Esophagus muscularis mucosa (tissue), 4 donors: ENCODE results near the gene TLR8. TPM values are rescaled to one million over a fixed set of nuclear protein-coding genes. Genes with fewer than 3 reads are reported as not detected.
"Not testable (repeated sequence)": the region's sequence is repeated elsewhere in the genome, so short reads cannot be mapped to it uniquely, and the experiment has no call there.

Experiments used
- DNase-seq: peaks from one replicate; pipeline ENCODE4 v3.0.0-alpha.2; 2017; ENCODE audit errors: extremely low spot score
- H3K27ac ChIP-seq, 4 donors: fragments of 200-600 bp; sonication (generic); replicated peaks in 1 of 4; 1 replicate in 3 of 4; 2 replicates in 1 of 4; pipeline ENCODE4 v1.5.1; 2016 to 2019; ENCODE audit warnings: mild to moderate bottlenecking in 1 of 4
- H3K27me3 ChIP-seq, 4 donors: fragments of 200-600 bp; sonication (generic); one replicate each; pipeline versions ENCODE4 v1.5.1 to v1.6.0; 2016 to 2019
- H3K36me3 ChIP-seq, 4 donors: fragments of 200-600 bp; sonication (generic); one replicate each; pipeline ENCODE4 v1.5.1; 2016 to 2019
- H3K4me1 ChIP-seq, 4 donors: fragments of 200-600 bp; sonication (generic); one replicate each; pipeline ENCODE4 v1.5.1; 2016 to 2019
- H3K4me3 ChIP-seq, 4 donors: fragments of 200-600 bp; sonication (generic); 1 replicate in 2 of 4; 2 replicates in 2 of 4; pipeline ENCODE4 v1.5.1; 2016 to 2019; ENCODE audit warnings: mild to moderate bottlenecking in 4 of 4, moderate library complexity in 1 of 4
- H3K9me3 ChIP-seq, 4 donors: fragments of 200-600 bp; sonication (generic); 1 replicate in 3 of 4; 2 replicates in 1 of 4; pipeline ENCODE4 v1.5.1; 2016 to 2019
- EP300 ChIP-seq: sonication (generic); formaldehyde crosslinking; IDR thresholded peaks from one replicate; pipeline ENCODE4 v1.6.1; 2017; ENCODE audit warnings: antibody characterized with exemption
- POLR2A ChIP-seq: fragments of 450-650 bp; IDR thresholded peaks from one replicate; pipeline ENCODE4 v1.6.1; 2017; ENCODE audit warnings: antibody characterized with exemption, moderate library complexity, mild to moderate bottlenecking, low read depth
- POLR2AphosphoS5 ChIP-seq, 2 donors: sonication (generic); formaldehyde crosslinking; IDR thresholded peaks; one replicate each; pipeline ENCODE4 v1.6.1; 2017; ENCODE audit warnings: antibody characterized with exemption in 2 of 2
- WGBS: methylation state at CpG from one replicate; pipeline ENCODE4 v1.1.5; 2018; 5-methylcytosine and 5-hydroxymethylcytosine counted together
- intact Hi-C: fragments of 100-400 bp; cut with DNase I; formaldehyde crosslinking; loops from one replicate; pipeline ENCODE4 v1.15.1; 2023
- total RNA-seq, 4 donors: library from RNA; depleted of rRNA; stranded (reverse); fragments of >200 nt; gene quantifications; one replicate each; pipeline versions ENCODE4 v1.1.0 to v1.2.1, GENCODE V29; 2016
- TF ChIP-seq, protein P1 (sequence below), 3 experiments: fragments of 200-600 bp in 2 of 3; fragments of 450-650 bp in 1 of 3; sonication (generic) in 2 of 3; IDR thresholded peaks; one replicate each; pipeline ENCODE4 v1.5.1; 2017 to 2019; ENCODE audit warnings: antibody characterized with exemption in 3 of 3, mild to moderate bottlenecking in 2 of 3, moderate library complexity in 1 of 3

Gene TLR8
- total RNA-seq, 4 donors from 2014 or later, result 0.34 to 4.3 (median 1.8) TPM

DNA sequence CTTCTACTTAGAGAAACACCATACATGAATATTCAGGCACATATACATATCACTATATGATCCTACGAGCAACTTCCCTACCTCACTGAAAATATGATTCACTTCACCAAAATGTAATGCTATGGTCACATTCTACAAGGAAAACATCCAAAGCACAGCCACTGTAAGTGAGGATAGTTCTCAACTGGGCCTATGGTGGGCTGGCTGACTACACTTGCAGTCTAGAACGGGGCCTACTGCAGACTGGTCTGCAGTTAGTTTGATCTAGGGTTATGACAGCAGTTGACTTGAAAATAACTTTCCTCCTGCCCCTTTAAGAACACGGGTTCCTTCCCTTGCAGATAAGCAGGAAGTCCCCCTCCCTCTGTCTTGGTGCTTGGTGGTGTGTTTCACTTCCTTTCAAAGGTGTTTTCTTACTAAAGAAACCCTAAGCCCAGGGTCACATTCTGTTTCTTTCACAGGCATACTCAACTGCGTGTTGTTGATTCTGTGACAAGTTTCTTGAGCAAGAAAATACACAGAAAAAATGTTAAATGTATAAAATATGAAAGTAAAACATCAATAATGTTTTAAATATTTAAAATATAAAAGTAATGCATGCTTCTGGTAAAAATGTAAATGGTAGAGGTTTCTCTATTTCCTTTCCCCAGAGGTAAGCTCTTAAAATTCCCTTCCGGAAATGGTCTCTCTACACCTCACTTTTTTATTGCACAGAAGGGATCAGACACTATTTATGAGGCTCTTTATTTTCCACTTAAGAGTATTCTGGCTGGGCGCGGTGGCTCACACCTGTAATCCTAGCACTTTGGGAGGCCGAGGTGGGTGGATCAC is 50.5 kb downstream of the TLR8 start:
- peaks cover 9 to 13% (median 11%) of the 10 kb centered on the region in 4 donors for H3K4me1 ChIP-seq
- intact Hi-C loops, result no loop called here
- 67% methylated on average over 8 of the region's 8 CpGs for WGBS
- no peak for DNase-seq
- TF ChIP-seq POLR2AphosphoS5 (IDR thresholded peaks at IDR 0.05) (peak in 1 of 2 donors; percentile 6), POLR2A (no peak)
- H3K9me3 ChIP-seq, result no peaks in the 10 kb centered on the region
- H3K36me3 ChIP-seq, result no peaks in the 10 kb centered on the region
- no peaks in the 10 kb centered on the region for H3K27me3 ChIP-seq
- peak overlapping the region in 1 of 4 donors; percentile 7 for H3K4me3 ChIP-seq
- peak overlapping the region; percentile 38 to 71 (median 58) for H3K27ac ChIP-seq

DNA sequence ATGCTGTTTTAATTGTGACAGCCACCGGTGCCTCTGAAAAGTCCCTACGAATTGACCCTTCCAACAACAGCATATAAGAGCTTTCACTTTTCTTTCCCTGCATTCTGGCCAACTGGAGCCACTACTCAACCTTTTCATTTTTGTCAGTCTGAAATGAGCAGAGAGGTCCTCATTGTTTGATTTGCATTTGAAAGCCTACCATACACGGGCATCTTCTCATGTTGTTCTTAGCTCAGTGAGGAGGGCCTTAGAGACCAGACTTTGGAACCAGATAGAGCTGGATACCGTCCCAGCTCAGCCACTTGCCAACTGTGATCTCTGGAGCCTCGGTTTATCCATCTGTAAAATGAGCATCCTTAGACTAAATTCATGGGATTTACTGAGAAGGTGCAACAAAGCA is 51.6 kb downstream of the TLR8 start:
- H3K27ac ChIP-seq, result no peak overlapping the region
- 63% methylated on average over 5 of the region's 5 CpGs for WGBS
- H3K27me3 ChIP-seq, result no peaks in the 10 kb centered on the region
- intact Hi-C loops, result no loop called here
- no peaks in the 10 kb centered on the region for H3K9me3 ChIP-seq
- DNase-seq, result no peak
- TF ChIP-seq POLR2A (no peak), EP300 (no peak)
- TF ChIP-seq, protein P1, sequence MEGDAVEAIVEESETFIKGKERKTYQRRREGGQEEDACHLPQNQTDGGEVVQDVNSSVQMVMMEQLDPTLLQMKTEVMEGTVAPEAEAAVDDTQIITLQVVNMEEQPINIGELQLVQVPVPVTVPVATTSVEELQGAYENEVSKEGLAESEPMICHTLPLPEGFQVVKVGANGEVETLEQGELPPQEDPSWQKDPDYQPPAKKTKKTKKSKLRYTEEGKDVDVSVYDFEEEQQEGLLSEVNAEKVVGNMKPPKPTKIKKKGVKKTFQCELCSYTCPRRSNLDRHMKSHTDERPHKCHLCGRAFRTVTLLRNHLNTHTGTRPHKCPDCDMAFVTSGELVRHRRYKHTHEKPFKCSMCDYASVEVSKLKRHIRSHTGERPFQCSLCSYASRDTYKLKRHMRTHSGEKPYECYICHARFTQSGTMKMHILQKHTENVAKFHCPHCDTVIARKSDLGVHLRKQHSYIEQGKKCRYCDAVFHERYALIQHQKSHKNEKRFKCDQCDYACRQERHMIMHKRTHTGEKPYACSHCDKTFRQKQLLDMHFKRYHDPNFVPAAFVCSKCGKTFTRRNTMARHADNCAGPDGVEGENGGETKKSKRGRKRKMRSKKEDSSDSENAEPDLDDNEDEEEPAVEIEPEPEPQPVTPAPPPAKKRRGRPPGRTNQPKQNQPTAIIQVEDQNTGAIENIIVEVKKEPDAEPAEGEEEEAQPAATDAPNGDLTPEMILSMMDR (IDR thresholded peaks at IDR 0.05), result no peak
- H3K4me1 ChIP-seq, result peaks cover 9 to 13% (median 11%) of the 10 kb centered on the region in 4 donors
- H3K4me3 ChIP-seq, result no peak overlapping the region
- H3K36me3 ChIP-seq, result no peaks in the 10 kb centered on the region

DNA sequence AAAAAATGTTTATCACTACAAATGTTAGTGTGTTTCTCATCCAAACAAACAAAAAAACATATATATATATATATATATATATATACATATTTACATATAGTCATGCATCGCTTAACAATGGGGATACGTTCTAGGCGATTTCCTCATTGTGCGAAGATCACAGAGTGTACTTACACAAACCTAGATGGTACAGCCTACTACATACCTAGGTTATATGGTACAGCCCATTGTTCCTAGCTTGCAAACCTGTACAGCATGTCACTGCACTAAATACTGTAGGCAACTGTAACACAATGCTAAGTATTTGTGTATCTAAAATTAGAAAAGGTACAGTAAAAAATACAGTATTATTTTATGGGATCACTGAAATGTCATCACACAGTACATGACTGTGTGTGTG is 52.0 kb downstream of the TLR8 start:
- no peak for DNase-seq
- Histone ChIP-seq H3K36me3 (no peaks in the 10 kb centered on the region), H3K27ac (no peak overlapping the region), H3K9me3 (no peaks in the 10 kb centered on the region), H3K4me3 (no peak overlapping the region), H3K4me1 (peaks cover 9 to 13% (median 11%) of the 10 kb centered on the region in 4 donors), H3K27me3 (no peaks in the 10 kb centered on the region)
- TF ChIP-seq, protein P1 (IDR thresholded peaks at IDR 0.05), result no peak
- TF ChIP-seq EP300 (no peak), POLR2A (no peak), POLR2AphosphoS5 (IDR thresholded peaks at IDR 0.05) (no peak)
- intact Hi-C loops, result no loop called here
- 95% methylated on average over 4 of the region's 4 CpGs for WGBS

DNA sequence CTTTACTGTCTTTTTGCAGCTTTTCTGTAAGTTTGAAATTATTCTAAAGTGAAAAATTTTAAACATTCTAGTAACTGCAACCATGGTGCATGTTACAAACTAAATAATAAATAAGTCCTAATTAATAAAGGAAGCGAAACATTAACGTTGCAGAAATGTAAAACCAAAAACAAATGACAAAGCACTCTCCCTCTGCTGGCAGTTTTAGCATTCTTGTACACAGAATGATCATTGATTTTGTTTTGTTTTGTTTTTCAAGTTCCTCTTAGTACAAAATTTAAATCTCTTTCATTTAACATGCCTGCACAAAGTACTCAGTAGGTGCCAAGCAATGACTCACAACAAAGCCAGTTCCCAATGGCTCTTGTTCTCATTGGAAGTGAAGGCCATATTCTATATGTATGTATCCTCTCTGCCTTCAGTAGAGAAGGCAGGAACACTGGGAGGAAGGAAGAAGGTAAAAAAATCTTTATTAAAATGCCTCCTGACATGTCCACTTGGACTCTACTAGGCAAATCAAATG is 54.8 kb downstream of the TLR8 start:
- H3K4me3 ChIP-seq, result no peak overlapping the region
- intact Hi-C loops, result no loop called here
- H3K27me3 ChIP-seq, result no peaks in the 10 kb centered on the region
- no peaks in the 10 kb centered on the region for H3K36me3 ChIP-seq
- WGBS, result 76% methylated on average over 2 of the region's 2 CpGs
- peaks cover 1 to 7% (median 4%) of the 10 kb centered on the region in 4 donors for H3K4me1 ChIP-seq
- TF ChIP-seq, protein P1 (IDR thresholded peaks at IDR 0.05), result no peak
- TF ChIP-seq EP300 (no peak), POLR2A (no peak), POLR2AphosphoS5 (IDR thresholded peaks at IDR 0.05) (no peak)
- no peak overlapping the region for H3K27ac ChIP-seq
- no peak for DNase-seq
- H3K9me3 ChIP-seq, result no peaks in the 10 kb centered on the region

DNA sequence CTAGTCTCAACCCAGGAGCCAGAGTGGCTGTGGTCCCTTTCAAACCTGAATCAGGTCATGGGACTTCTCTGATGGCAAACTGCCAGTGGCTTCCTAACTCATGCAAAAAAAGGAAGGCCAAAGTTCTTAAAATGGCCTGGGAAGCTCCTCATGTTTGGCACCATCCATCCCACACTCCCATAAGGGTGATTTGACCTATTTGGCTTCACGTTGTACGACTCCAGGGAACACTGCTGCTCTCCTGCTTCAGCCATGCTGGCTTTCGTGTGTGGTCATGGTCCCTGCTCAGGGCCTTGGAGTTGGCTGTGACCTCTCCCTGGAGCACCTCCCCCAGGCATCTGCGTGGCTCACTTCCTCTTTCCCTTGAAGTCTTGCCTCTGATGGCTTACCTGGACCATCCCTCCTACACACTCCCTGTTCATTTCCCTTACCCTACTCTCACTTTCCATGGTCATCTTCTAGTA is 55.7 kb downstream of the TLR8 start:
- H3K27me3 ChIP-seq, result no peaks in the 10 kb centered on the region
- TF ChIP-seq POLR2AphosphoS5 (IDR thresholded peaks at IDR 0.05) (no peak), POLR2A (no peak), EP300 (no peak)
- TF ChIP-seq, protein P1 (IDR thresholded peaks at IDR 0.05), result no peak
- H3K27ac ChIP-seq, result no peak overlapping the region
- no peak for DNase-seq
- no peaks in the 10 kb centered on the region for H3K4me1 ChIP-seq
- intact Hi-C loops, result no loop called here
- H3K9me3 ChIP-seq, result no peaks in the 10 kb centered on the region
- 79% methylated on average over 4 of the region's 4 CpGs for WGBS
- no peaks in the 10 kb centered on the region for H3K36me3 ChIP-seq
- H3K4me3 ChIP-seq, result no peak overlapping the region

DNA sequence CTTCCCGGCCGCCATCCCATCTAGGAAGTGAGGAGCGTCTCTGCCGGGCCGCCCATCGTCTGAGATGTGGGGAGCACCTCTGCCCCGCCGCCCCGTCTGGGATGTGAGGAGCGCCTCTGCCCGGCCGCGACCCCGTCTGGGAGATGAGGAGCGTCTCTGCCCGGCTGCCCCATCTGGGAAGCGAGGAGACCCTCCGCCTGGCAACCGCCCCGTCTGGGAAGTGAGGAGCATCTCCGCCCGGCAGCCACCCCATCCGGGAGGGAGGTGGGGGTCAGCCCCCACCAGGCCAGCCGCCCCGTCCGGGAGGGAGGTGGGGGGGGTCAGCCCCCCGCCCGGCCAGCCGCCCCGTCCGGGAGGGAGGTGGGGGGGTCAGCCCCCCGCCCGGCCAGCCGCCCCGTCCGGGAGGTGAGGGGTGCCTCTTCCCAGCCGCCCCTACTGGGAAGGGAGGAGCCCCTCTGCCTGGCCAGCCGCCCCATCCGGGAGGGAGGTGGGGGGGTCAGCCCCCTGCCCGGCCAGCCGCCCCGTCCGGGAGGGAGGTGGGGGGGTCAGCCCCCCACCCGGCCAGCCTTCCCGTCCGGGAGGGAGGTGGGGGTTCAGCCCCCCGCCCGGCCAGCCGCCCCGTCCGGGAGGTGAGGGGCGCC is 56.9 kb downstream of the TLR8 start:
- H3K27ac ChIP-seq, H3K27me3 ChIP-seq, H3K4me1 ChIP-seq, DNase-seq, H3K4me3 ChIP-seq, H3K36me3 ChIP-seq, intact Hi-C loops, H3K9me3 ChIP-seq: not testable (repeated sequence)
- 94% methylated on average over 14 of the region's 52 CpGs for WGBS
